NCI-H82 treated with DMSO at 0.1 percent for 48 hours (cell line): ENCODE data around the gene NFU1.
"Not testable (repeated sequence)": the region's sequence is repeated elsewhere in the genome, so short reads cannot be mapped to it uniquely, and the experiment has no call there.

Experiments used
- DNase-seq: peaks from one replicate; lab custom pipeline; 2025; ENCODE audit not compliant: unreplicated experiment; lab: John Stamatoyannopoulos, UW

NFU1 gene

GRCh38 chr2:69452687-69453086, 15.5 kb upstream of the NFU1 start:
- DNase-seq = no peak

- DNase-seq = no peak
These were observed 13.6 kb upstream of the NFU1 start for GRCh38 chr2:69450735-69451416.

- no peak for DNase-seq
These were observed 12.7 kb upstream of the NFU1 start for GRCh38 chr2:69449906-69450305.

GRCh38 chr2:69443673-69444072, 6.4 kb upstream of the NFU1 start:
- DNase-seq = not testable (repeated sequence)

- DNase-seq = not testable (repeated sequence)
These were observed 2.3 kb upstream of the NFU1 start for GRCh38 chr2:69439499-69439898.

GRCh38 chr2:69438580-69438979, 1.3 kb upstream of the NFU1 start:
- DNase-seq = no peak

- no peak for DNase-seq
These were observed 518 bp upstream of the NFU1 start for GRCh38 chr2:69437751-69438154.

GRCh38 chr2:69436596-69436937, 668 bp downstream of the NFU1 start:
- DNase-seq = no peak

- DNase-seq = no peak
These were observed 2.5 kb downstream of the NFU1 start for GRCh38 chr2:69434753-69435152.

GRCh38 chr2:69429491-69430183, 7.6 kb downstream of the NFU1 start:
- no peak for DNase-seq

- no peak for DNase-seq
These were observed 8.3 kb downstream of the NFU1 start for GRCh38 chr2:69428981-69429380.

- no peak for DNase-seq
These were observed 12.8 kb downstream of the NFU1 start for GRCh38 chr2:69424419-69424818.

GRCh38 chr2:69422198-69422597, 15.0 kb downstream of the NFU1 start:
- no peak for DNase-seq

GRCh38 chr2:69419111-69419510, 18.1 kb downstream of the NFU1 start:
- not testable (repeated sequence) for DNase-seq

GRCh38 chr2:69416147-69416546, 21.1 kb downstream of the NFU1 start:
- DNase-seq = no peak

- no peak for DNase-seq
These were observed 26.1 kb downstream of the NFU1 start for GRCh38 chr2:69411120-69411519.

- no peak for DNase-seq
These were observed 31.9 kb downstream of the NFU1 start for GRCh38 chr2:69405306-69405705.

- no peak for DNase-seq
These were observed 37.1 kb downstream of the NFU1 start for GRCh38 chr2:69400121-69400520.

GRCh38 chr2:69397234-69397633, 40.0 kb downstream of the NFU1 start:
- no peak for DNase-seq

GRCh38 chr2:69395866-69396265, 41.4 kb downstream of the NFU1 start:
- DNase-seq = no peak

- DNase-seq = no peak
These were observed 43.3 kb downstream of the NFU1 start for GRCh38 chr2:69393963-69394362.

- no peak for DNase-seq
These were observed 46.8 kb downstream of the NFU1 start for GRCh38 chr2:69390471-69390870.

GRCh38 chr2:69390001-69390400, 47.2 kb downstream of the NFU1 start:
- DNase-seq = no peak
